GM12864 (cell line): Measurements from ENCODE around the gene ATRIP.

ENCODE experiments used
- DNase-seq: peaks from one replicate; pipeline ENCODE4 v3.0.0-alpha.2; 2011; ENCODE audit warnings: low read depth
- H3K4me3 ChIP-seq: 2 replicates; pipeline ENCODE4 v1.5.1; 2011; ENCODE audit warnings: mild to moderate bottlenecking, low read depth, low read length, control low read depth
- TF ChIP-seq, protein P1 (sequence below): IDR thresholded peaks from 2 replicates; pipeline ENCODE4 v1.5.1; 2011; ENCODE audit warnings: low read depth, mild to moderate bottlenecking, moderate library complexity, low read length, control low read depth, inconsistent platforms; ENCODE audit errors: missing control alignments

ATRIP gene

DNA sequence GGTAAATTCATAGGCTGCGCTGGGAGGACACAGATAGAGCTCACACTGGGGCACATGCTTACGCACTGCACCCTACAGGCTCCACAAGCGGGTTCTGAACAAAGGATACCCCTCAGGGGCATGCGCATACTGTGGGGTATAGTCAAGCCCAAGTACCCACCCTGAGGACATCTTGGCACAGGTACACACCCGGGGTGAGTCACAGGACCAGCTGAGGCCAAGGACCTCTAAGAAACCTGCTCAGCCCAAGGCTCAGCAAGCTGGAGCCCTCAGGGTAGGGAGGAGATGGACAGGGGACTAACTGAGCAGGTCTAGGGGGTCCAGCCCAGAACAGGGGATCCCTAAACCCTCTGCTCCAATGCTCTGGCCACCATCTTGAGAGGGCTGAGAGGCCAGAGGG is 54.1 kb downstream of the ATRIP start:
- DNase-seq, result no peak
- TF ChIP-seq, protein P1, sequence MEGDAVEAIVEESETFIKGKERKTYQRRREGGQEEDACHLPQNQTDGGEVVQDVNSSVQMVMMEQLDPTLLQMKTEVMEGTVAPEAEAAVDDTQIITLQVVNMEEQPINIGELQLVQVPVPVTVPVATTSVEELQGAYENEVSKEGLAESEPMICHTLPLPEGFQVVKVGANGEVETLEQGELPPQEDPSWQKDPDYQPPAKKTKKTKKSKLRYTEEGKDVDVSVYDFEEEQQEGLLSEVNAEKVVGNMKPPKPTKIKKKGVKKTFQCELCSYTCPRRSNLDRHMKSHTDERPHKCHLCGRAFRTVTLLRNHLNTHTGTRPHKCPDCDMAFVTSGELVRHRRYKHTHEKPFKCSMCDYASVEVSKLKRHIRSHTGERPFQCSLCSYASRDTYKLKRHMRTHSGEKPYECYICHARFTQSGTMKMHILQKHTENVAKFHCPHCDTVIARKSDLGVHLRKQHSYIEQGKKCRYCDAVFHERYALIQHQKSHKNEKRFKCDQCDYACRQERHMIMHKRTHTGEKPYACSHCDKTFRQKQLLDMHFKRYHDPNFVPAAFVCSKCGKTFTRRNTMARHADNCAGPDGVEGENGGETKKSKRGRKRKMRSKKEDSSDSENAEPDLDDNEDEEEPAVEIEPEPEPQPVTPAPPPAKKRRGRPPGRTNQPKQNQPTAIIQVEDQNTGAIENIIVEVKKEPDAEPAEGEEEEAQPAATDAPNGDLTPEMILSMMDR, result no peak
- H3K4me3 ChIP-seq, result no peak overlapping the region

DNA sequence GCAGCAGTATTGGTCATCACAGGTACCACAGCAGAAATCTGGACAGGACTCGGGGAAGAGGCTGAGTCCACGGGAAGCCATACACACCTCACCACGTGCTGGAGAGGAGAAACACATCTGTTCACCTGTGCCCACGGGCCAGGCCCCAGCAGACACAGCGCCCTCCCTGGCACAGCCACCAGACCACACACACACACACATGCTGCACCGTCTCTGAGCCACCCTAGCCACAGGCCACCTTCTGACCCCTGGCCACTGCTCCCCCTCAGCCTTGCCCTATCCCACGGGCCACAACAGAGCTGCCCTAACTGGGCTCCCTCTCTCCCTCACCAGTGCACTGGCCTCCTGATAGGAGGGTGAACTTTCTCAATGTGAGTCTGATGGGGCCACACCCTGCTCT is 54.7 kb downstream of the ATRIP start:
- TF ChIP-seq, protein P1, result no peak
- DNase-seq, result no peak
- no peak overlapping the region for H3K4me3 ChIP-seq

DNA sequence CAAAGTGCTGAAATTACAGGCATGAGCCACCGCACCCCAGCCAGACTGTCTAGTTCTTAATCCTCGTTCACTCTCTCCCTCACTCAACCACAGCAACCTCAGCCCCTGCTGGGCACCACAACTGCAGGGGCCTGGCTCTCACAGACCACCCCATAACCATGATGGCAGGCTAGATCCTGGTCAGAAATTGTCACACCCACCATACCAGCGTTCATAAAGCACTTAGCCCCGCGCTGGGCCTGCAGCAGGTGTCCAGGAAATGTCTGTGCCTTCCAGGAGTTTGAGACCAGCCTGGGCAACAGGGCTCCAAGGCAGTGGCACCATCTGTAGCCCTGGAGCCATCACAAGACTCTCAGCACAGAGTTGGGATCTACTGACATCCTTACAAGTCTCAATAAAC is 55.6 kb downstream of the ATRIP start:
- TF ChIP-seq, protein P1, result no peak
- H3K4me3 ChIP-seq, result no peak overlapping the region
- DNase-seq, result no peak

DNA sequence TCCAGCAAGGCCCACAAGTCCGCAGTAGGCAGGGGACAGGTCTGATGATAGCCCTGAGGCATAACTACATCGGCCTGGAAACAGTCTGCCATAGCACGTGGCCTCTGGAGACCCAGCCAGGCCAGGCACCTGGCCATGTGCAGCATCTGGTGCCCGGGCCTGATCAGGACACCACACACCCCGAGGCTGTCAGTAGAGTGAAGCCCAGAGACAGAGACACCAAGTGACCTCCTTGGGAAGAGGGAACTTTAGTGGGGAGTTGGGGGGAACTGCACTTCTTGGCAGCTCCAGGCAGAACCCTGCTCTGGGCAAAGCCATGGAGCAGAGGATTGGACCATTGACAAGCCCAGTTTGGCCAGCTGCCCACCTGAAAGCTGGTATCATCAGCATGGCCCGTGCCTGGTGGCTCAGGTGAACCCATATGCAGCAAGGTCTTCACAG is 56.2 kb downstream of the ATRIP start:
- TF ChIP-seq, protein P1, result no peak
- no peak overlapping the region for H3K4me3 ChIP-seq

DNA sequence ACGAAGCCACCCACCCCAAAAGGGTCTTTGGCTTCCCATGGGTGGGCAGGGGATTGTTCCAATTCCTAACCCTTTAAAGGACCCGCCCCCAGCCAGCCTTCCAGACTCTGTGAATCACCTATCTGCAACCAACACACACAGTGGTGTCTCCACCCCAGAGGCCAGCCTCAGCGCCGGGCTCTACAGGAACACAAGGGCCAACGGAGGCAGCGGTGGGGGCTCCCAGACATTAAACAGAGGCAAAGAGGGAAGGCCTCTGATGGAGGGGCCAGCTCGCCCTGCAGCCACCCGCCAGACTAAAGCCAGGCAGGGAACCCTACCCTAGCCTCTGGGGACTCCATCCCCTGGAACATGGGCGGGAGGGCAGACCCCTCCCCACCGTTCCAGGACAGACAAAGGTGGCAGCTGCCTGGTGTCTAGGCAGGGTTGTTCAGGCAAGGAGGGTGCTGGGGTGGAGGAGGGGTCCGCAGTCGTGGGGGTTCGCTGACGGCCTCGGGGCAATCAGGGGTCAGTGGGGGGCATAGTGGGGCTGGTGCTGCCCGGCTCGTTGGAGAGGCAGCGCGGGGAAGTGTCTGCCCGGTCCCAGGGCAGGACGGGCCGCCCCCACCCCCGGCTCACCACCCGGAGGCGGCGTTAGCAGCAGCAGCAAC is 57.0 kb downstream of the ATRIP start:
- peak overlapping the region; percentile 67 for H3K4me3 ChIP-seq
- TF ChIP-seq, protein P1, result no peak
- no peak for DNase-seq

More for the DNA sequence above, 56.2 kb downstream of the ATRIP start:
- DNase-seq, result no peak

DNA sequence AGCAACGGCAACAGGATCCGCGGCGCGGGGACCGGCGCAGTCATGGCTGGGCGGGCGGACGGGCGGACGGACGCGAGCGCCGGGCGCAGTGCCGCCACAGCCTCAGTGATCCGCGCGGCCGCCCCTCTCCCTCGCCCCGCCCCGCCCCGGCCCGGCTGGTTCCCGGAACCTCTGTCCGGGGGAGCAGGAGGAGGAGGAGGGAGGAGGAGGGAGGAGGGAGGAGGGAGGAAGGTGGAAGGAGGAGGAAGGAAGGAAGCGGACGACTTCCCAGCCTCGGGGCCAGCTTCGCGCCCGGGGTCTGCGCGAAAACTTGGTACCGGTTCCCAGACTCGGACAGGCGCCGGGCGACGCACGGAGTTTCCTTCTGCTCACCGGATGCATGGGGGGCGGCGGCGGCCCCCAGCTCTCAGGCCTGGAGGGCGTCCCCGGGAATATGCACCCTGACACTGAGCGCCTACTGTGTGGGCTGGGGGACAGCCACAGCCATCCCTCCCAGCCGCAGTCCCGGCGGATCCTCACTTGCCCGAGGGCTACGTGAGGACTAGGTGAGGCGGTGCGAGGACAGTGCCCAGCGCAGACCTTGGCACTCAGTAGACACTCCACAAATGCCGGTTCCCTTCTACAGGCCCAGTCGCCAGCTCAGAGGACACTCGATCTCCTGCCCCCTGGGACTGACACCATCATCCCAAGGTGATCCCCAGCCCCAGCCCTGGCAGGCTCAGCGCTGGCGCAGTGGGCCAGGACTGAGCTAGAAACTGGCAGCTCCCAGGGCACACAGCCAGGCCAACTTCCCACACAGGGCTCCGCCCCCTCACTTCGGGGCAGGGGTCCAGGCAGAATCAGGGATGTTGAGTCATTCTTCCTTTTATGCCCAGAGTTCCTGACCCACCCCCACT is 57.8 kb downstream of the ATRIP start, which contains the start of gene SHISA5:
Gene SHISA5 (minus strand): TSS at position 124 of the 896 bp plus-strand sequence. CDS start 80 bp downstream, at position 44.
- TF ChIP-seq, protein P1, result no peak
- no peak for DNase-seq

More for the DNA sequence above, 57.8 kb downstream of the ATRIP start, which contains the start of gene SHISA5:
- peak within 1 kb of the TSS; percentile 67 for H3K4me3 ChIP-seq
